CD4-positive, alpha-beta T cell (primary cell): ENCODE measurements around the gene DCUN1D3. TPM values are rescaled to one million over a fixed set of nuclear protein-coding genes. Genes with fewer than 3 reads are reported as not detected.
"Not testable (repeated sequence)": the region's sequence is repeated elsewhere in the genome, so short reads cannot be mapped to it uniquely, and the experiment has no call there.

Experiments
- ATAC-seq: fragments of 200-7000 bp; cut with Tn5 transposase; one replicate; pipeline ENCODE4 v1.10.0; 2022; ENCODE audit warnings: mild to moderate bottlenecking; ENCODE audit not compliant: poor library complexity
- CTCF ChIA-PET: fragments of 350-600 bp; sonication (Branson Sonifier 250); formaldehyde crosslinking; loops from one replicate; lab custom pipeline; 2021; ENCODE audit warnings: antibody characterized with exemption, inconsistent platforms; lab: Charles Lee
- POLR2A ChIA-PET: fragments of 350-600 bp; sonication (Branson Sonifier 250); formaldehyde crosslinking; loops from one replicate; lab custom pipeline; 2021; ENCODE audit warnings: antibody characterized with exemption, inconsistent platforms; lab: Charles Lee
- DNase-seq, 14 experiments: peaks; one replicate each; pipeline ENCODE4 v3.0.0-alpha.2; 2013 to 2020; ENCODE audit warnings: mixed read lengths in 2 of 14
- H3K27ac ChIP-seq, 2 donors: one replicate each; pipeline versions ENCODE4 v1.5.1 to v1.7.0; 2013; ENCODE audit warnings: low read length in 2 of 2, low read depth in 1 of 2, mild to moderate bottlenecking in 1 of 2
- H3K27me3 ChIP-seq, 2 experiments: 1 replicate in 1 of 2; 2 replicates in 1 of 2; pipeline versions ENCODE4 v1.6.1 to v1.7.0; 2013; ENCODE audit warnings: low read length in 2 of 2, control low read depth in 1 of 2, mild to moderate bottlenecking in 1 of 2, moderate library complexity in 1 of 2; ENCODE audit not compliant: insufficient read depth in 2 of 2, control insufficient read depth in 1 of 2
- H3K36me3 ChIP-seq: one replicate; pipeline ENCODE4 v1.6.1; 2013; ENCODE audit warnings: low read length, control low read depth; ENCODE audit not compliant: insufficient read depth
- H3K4me1 ChIP-seq: one replicate; pipeline ENCODE4 v1.6.1; 2013; ENCODE audit warnings: low read length, control low read depth; ENCODE audit not compliant: insufficient read depth
- H3K4me3 ChIP-seq: one replicate; pipeline ENCODE4 v1.5.1; 2013; ENCODE audit warnings: mild to moderate bottlenecking, low read length, moderate library complexity
- H3K9me3 ChIP-seq, 2 experiments: 1 replicate in 1 of 2; 2 replicates in 1 of 2; pipeline versions ENCODE4 v1.6.1 to v1.7.0; 2013; ENCODE audit warnings: low read length in 2 of 2, mild to moderate bottlenecking in 2 of 2, control low read depth in 1 of 2, moderate library complexity in 1 of 2; ENCODE audit not compliant: control insufficient read depth in 1 of 2, insufficient read depth in 1 of 2
- H3K27ac Mint-ChIP-seq: one replicate; pipeline ENCODE4 v1.8.0; 2020; ENCODE audit warnings: mixed read lengths
- H3K27me3 Mint-ChIP-seq: one replicate; pipeline ENCODE4 v1.8.0; 2021; ENCODE audit warnings: mixed read lengths
- H3K36me3 Mint-ChIP-seq: one replicate; pipeline ENCODE4 v1.8.0; 2021; ENCODE audit warnings: low read depth, mixed read lengths
- H3K4me1 Mint-ChIP-seq: one replicate; pipeline ENCODE4 v1.8.0; 2021; ENCODE audit warnings: low read depth, mixed read lengths
- H3K4me3 Mint-ChIP-seq: one replicate; pipeline ENCODE4 v1.8.0; 2020; ENCODE audit warnings: mild to moderate bottlenecking, mixed read lengths
- H3K9me3 Mint-ChIP-seq: one replicate; pipeline ENCODE4 v1.8.0; 2020; ENCODE audit warnings: mixed read lengths
- intact Hi-C, 2 experiments: fragments of 100-400 bp; cut with DNase I in 1 of 2; cut with micrococcal nuclease in 1 of 2; formaldehyde crosslinking; loops; one replicate each; pipeline versions ENCODE4 v1.15.1 to v1.9.0; 2023 to 2025; cut with DNase I, micrococcal nuclease
- total RNA-seq, 174 experiments: library from RNA in 2 of 174; stranded (reverse) in 2 of 174; gene quantifications; one replicate each; pipeline ENCODE4 v1.2.3 and lab custom pipeline; 2021 to 2026
- TF ChIP-seq, protein P1 (sequence below): fragments of 200-600 bp; IDR thresholded peaks from one replicate; pipeline ENCODE4 v1.8.0; 2022; ENCODE audit warnings: antibody characterized with exemption, mild to moderate bottlenecking

Gene DCUN1D3
- total RNA-seq, 2 experiments from 2014 or later = 1.9 TPM

DNA sequence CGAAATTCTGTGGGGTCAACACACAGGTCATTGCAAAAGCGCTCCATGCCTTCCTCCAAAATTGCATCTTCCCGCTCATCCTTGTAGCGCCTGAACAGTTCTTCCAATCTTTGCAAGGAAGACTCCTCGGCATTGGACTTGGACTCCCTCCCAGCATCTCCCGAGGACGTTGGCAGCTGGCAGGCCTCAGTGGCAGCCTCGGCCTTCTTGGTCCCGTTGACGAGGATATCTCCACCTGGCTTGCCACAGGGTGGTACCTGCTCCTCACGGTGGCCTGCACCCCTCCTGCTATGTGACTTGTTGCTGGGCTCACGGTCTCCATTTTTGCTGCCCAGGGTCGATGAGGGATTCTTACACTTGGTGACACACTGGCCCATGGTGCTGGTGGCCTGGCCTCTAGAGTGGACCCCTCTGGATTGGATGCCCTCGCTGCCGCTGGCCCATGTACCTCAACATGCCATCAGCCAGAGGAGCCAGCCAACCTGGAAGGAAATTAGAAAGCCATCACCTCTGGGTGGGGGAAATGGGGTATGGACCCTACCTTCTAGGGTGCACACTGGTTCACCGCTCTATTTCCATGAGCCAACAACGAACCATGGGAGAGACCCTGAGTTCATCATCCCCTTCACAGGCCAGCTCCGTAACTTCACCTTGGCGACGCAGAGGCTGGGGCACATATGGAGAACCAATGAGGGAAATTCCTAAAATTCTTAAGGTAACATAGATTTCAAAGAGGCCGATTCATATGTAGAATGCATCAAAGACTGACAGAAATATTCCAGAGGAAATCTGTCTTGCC, 37.8 kb downstream of the DCUN1D3 start:
- H3K4me1 ChIP-seq = no peaks in the 10 kb centered on the region
- intact Hi-C loops = no loop called here
- ATAC-seq = no peak
- Mint-ChIP-seq H3K4me3 (no peak overlapping the region), H3K4me1 (peaks cover 6% of the 10 kb centered on the region), H3K27me3 (no peaks in the 10 kb centered on the region), H3K9me3 (no peaks in the 10 kb centered on the region), H3K27ac (no peak overlapping the region), H3K36me3 (peaks cover 44% of the 10 kb centered on the region)
- no peaks in the 10 kb centered on the region for H3K9me3 ChIP-seq
- ChIA-PET CTCF (no interaction called here), POLR2A (no interaction called here)
- no peak overlapping the region for H3K4me3 ChIP-seq
- H3K36me3 ChIP-seq = peaks cover 26% of the 10 kb centered on the region
- TF ChIP-seq, protein P1, sequence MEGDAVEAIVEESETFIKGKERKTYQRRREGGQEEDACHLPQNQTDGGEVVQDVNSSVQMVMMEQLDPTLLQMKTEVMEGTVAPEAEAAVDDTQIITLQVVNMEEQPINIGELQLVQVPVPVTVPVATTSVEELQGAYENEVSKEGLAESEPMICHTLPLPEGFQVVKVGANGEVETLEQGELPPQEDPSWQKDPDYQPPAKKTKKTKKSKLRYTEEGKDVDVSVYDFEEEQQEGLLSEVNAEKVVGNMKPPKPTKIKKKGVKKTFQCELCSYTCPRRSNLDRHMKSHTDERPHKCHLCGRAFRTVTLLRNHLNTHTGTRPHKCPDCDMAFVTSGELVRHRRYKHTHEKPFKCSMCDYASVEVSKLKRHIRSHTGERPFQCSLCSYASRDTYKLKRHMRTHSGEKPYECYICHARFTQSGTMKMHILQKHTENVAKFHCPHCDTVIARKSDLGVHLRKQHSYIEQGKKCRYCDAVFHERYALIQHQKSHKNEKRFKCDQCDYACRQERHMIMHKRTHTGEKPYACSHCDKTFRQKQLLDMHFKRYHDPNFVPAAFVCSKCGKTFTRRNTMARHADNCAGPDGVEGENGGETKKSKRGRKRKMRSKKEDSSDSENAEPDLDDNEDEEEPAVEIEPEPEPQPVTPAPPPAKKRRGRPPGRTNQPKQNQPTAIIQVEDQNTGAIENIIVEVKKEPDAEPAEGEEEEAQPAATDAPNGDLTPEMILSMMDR = no peak
- no peak for DNase-seq
- H3K27me3 ChIP-seq = no peaks in the 10 kb centered on the region
- H3K27ac ChIP-seq = no peak overlapping the region

DNA sequence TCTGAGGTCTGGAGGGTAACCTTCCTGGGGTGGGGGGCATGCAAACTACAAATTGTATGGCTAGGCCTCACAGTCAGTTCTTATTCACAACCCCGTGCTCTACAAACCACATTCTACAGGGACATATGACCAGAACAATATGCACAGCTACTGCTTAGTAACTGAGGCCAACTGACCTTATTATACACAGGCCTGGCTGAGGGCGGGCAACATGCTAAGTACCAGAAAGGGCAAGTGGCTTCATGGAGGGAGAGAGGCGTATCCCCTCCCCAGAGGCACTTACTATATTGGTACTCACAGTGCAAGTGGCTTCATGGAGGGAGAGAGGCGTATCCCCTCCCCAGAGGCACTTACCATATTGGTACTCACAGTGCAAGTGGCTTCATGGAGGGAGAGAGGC, 39.2 kb downstream of the DCUN1D3 start:
- ATAC-seq, H3K4me1 Mint-ChIP-seq, CTCF ChIA-PET, POLR2A ChIA-PET, H3K27ac ChIP-seq, H3K27me3 Mint-ChIP-seq, H3K4me3 Mint-ChIP-seq, H3K9me3 Mint-ChIP-seq, H3K27ac Mint-ChIP-seq, H3K4me1 ChIP-seq, H3K27me3 ChIP-seq, DNase-seq, intact Hi-C loops, H3K4me3 ChIP-seq, H3K9me3 ChIP-seq: not testable (repeated sequence)
- H3K36me3 Mint-ChIP-seq = peaks cover 44% of the 10 kb centered on the region
- peaks cover 26% of the 10 kb centered on the region for H3K36me3 ChIP-seq

DNA sequence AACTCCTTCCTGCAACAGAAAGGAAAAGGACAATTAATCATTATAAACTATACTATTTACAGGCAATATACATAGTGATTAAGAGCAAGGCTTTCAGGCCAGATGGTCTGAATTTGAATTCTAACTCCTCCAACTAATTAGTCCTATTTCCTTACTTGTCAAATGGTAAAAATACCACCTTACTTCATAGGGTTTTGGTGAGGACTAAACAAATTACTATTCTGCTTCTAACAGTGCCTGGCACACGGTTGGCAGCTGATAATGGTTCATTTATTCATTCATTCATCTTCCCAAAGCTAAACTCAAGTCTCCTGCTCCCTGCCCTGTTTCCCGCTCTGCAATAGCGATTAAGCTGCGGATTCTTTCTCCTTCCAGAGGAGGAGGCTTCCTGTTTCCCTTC, 39.8 kb downstream of the DCUN1D3 start:
- intact Hi-C loops = no loop called here
- H3K4me1 ChIP-seq = no peaks in the 10 kb centered on the region
- no peak overlapping the region for H3K4me3 Mint-ChIP-seq
- ChIA-PET POLR2A (no interaction called here), CTCF (no interaction called here)
- peaks cover 26% of the 10 kb centered on the region for H3K36me3 ChIP-seq
- peaks cover 49% of the 10 kb centered on the region for H3K36me3 Mint-ChIP-seq
- DNase-seq (no peak), ATAC-seq (no peak)
- peaks cover 6% of the 10 kb centered on the region for H3K4me1 Mint-ChIP-seq
- TF ChIP-seq, protein P1 = no peak
- H3K27me3 Mint-ChIP-seq = no peaks in the 10 kb centered on the region
- H3K4me3 ChIP-seq = no peak overlapping the region
- H3K9me3 ChIP-seq = no peaks in the 10 kb centered on the region
- no peaks in the 10 kb centered on the region for H3K9me3 Mint-ChIP-seq
- no peak overlapping the region for H3K27ac ChIP-seq
- no peaks in the 10 kb centered on the region for H3K27me3 ChIP-seq
- H3K27ac Mint-ChIP-seq = no peak overlapping the region

DNA sequence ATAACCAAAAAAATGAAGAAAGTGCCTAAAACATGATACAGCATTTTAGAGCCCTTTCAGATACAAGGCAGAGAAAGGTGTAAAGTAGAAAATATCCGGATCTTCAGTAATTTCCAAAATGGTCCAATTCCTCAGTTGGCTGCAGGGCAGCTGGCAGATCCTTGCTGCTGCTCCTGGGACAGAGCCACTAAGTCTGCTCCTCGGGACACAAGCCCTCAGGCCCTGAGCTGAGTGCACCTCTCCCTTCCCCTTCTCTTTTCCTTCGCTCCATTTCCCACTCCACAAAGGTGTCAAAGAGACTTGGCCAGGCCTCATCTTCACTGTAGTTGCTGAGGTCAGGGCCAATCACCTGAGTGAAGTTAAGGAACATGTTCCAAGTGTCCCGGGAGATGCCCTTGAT, 40.5 kb downstream of the DCUN1D3 start:
- TF ChIP-seq, protein P1 = no peak
- ATAC-seq (no peak), DNase-seq (no peak)
- no peak overlapping the region for H3K4me3 ChIP-seq
- H3K4me1 ChIP-seq = no peaks in the 10 kb centered on the region
- Mint-ChIP-seq H3K36me3 (peaks cover 52% of the 10 kb centered on the region), H3K9me3 (no peaks in the 10 kb centered on the region), H3K4me1 (peaks cover 5% of the 10 kb centered on the region), H3K4me3 (no peak overlapping the region), H3K27ac (no peak overlapping the region), H3K27me3 (no peaks in the 10 kb centered on the region)
- no peaks in the 10 kb centered on the region for H3K27me3 ChIP-seq
- intact Hi-C loops = loop anchor here in 1 of 2 experiments (10.0 kb wide), 1 partner anchor 695 kb away; no protein-coding TSS in a partner anchor
- H3K27ac ChIP-seq = no peak overlapping the region
- ChIA-PET CTCF (no interaction called here), POLR2A (no interaction called here)
- peaks cover 26% of the 10 kb centered on the region for H3K36me3 ChIP-seq
- H3K9me3 ChIP-seq = no peaks in the 10 kb centered on the region
